Measurements from ENCODE around the gene STRBP. TPM values are rescaled to one million over a fixed set of nuclear protein-coding genes. Genes with fewer than 3 reads are reported as not detected.

The STRBP gene
- total and polyA plus RNA-seq, 2 of the 8 experiments (the other 6 are each of a cell fraction or from before 2014, with no cell fraction given): 29.7 to 105 TPM

- no peak overlapping the region for H3K18ac ChIP-seq (ENCODE audit: extremely low read depth, low read length)
- no peak overlapping the region for H2BK5ac ChIP-seq (ENCODE audit: low read depth, low read length)
- H4K91ac ChIP-seq (replicated peaks; ENCODE audit: insufficient read length, low read length): no peak overlapping the region
- H3K79me2 ChIP-seq (ENCODE audit: control insufficient read depth in 1 of 2, insufficient read depth in 2 of 2, low read length in 2 of 2): no peaks in the 10 kb centered on the region
- ChIA-PET POLR2A (ENCODE audit: partially characterized antibody) (interaction anchor here (1.1 to 2.0 kb wide), 3 partner anchors 9 to 19 kb away, joined by 3 to 5 read pairs (median 3); no protein-coding TSS in a partner anchor), CTCF (ENCODE audit: partially characterized antibody) (no interaction called here)
- no peaks in the 10 kb centered on the region; a peak in 1 of 7 replicates for H3K27me3 ChIP-seq (replicated peaks in 1 of 4; ENCODE audit: control insufficient read depth in 3 of 4, extremely low read depth in 1 of 4, insufficient read depth in 3 of 4, low read length in 3 of 4)
- H3K23me2 ChIP-seq (ENCODE audit: low read depth, low read length): no peaks in the 10 kb centered on the region; the same call in 1 of the 2 replicates
- H4K20me1 ChIP-seq (replicated peaks in 1 of 2; ENCODE audit: control insufficient read depth in 1 of 2, insufficient read depth in 2 of 2, low read length in 2 of 2): no peaks in the 10 kb centered on the region
- no peak overlapping the region for H3K4ac ChIP-seq (replicated peaks; ENCODE audit: insufficient read length, low read depth, low read length)
- H2BK12ac ChIP-seq (ENCODE audit: low read depth, low read length): no peak overlapping the region
- WGBS, 2 experiments (ENCODE audit: extremely low coverage in 1 of 2, insufficient coverage in 1 of 2, insufficient read length in 1 of 2, insufficient replicate concordance in 2 of 2, low coverage in 1 of 2, low lambda C conversion rate in 2 of 2, missing lambda C conversion rate in 1 of 2): 91% methylated on average over 9 of the region's 9 CpGs; no CpG with 5 or more reads in 1 of the 2 experiments
- H4K5ac ChIP-seq (ENCODE audit: insufficient read length, low read depth, low read length): no peak overlapping the region
- H3K79me1 ChIP-seq (ENCODE audit: low read depth, low read length): no peaks in the 10 kb centered on the region
- H2BK15ac ChIP-seq (ENCODE audit: low read length): no peak overlapping the region
- H3K56ac ChIP-seq (replicated peaks; ENCODE audit: insufficient read length, low read depth, low read length): no peak overlapping the region
- FAIRE-seq (no peak), DNase-seq (ENCODE audit: low read depth in 1 of 2, low spot score in 2 of 2) (no peak)
- no peak overlapping the region for H2AFZ ChIP-seq (ENCODE audit: low read length)
- no peak overlapping the region for H3K27ac ChIP-seq (ENCODE audit: low read depth, low read length)
- H3K9ac ChIP-seq (replicated peaks in 1 of 4; ENCODE audit: extremely low read depth in 1 of 4, low read depth in 3 of 4, low read length in 3 of 4): no peak overlapping the region
- H3K4me3 ChIP-seq (ENCODE audit: extremely low read depth in 1 of 4, insufficient read depth in 2 of 4, low read depth in 3 of 4, low read length in 4 of 4): no peak overlapping the region
- H3K23ac ChIP-seq (ENCODE audit: insufficient read length): no peak overlapping the region
- peaks cover 0 to 5% (median 0%) of the 10 kb centered on the region in 4 experiments; a peak in 1 of 7 replicates for H3K4me1 ChIP-seq (replicated peaks in 1 of 4; ENCODE audit: control insufficient read depth in 3 of 4, insufficient read depth in 4 of 4, low read length in 3 of 4)
- H2AK5ac ChIP-seq (ENCODE audit: low read depth, low read length): no peak overlapping the region
- no peak overlapping the region for H4K8ac ChIP-seq (ENCODE audit: extremely low read depth, insufficient read depth, low read length)
- no peak overlapping the region for H3K14ac ChIP-seq (ENCODE audit: insufficient read length)
- H2BK120ac ChIP-seq (replicated peaks; ENCODE audit: low read depth, low read length): no peak overlapping the region
- no peak overlapping the region for H3K4me2 ChIP-seq (ENCODE audit: insufficient read depth in 1 of 2, low read depth in 2 of 2, low read length in 2 of 2)
- H3K9me3 ChIP-seq (ENCODE audit: insufficient read depth in 2 of 2, low read depth in 1 of 2, low read length in 1 of 2): no peaks in the 10 kb centered on the region
- no peaks in the 10 kb centered on the region for H3K36me3 ChIP-seq (ENCODE audit: control insufficient read depth in 2 of 4, insufficient read depth in 4 of 4, low read length in 3 of 4)
- H2BK20ac ChIP-seq (ENCODE audit: low read length): no peak overlapping the region
- TF ChIP-seq, protein P1, sequence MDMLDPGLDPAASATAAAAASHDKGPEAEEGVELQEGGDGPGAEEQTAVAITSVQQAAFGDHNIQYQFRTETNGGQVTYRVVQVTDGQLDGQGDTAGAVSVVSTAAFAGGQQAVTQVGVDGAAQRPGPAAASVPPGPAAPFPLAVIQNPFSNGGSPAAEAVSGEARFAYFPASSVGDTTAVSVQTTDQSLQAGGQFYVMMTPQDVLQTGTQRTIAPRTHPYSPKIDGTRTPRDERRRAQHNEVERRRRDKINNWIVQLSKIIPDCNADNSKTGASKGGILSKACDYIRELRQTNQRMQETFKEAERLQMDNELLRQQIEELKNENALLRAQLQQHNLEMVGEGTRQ (IDR thresholded peaks at IDR 0.05; ENCODE audit: low read length): no peak
- TF ChIP-seq SIX5 (IDR thresholded peaks at IDR 0.05; ENCODE audit: low read depth, low read length) (no peak), KDM5A (IDR thresholded peaks at IDR 0.05; ENCODE audit: low read length) (no peak), SAP30 (IDR thresholded peaks at IDR 0.05; ENCODE audit: insufficient read depth, insufficient replicate concordance, low read length) (no peak), EGR1 (IDR thresholded peaks at IDR 0.05; ENCODE audit: borderline replicate concordance, low read depth, low read length) (no peak), BCL11A (IDR thresholded peaks at IDR 0.05; ENCODE audit: low read depth in 2 of 2, low read length in 2 of 2) (no peak), RXRA (IDR thresholded peaks at IDR 0.05; ENCODE audit: insufficient read depth, low read depth, low read length) (no peak), CHD1 (IDR thresholded peaks at IDR 0.05; ENCODE audit: low read depth, low read length) (no peak), BACH1 (IDR thresholded peaks at IDR 0.05; ENCODE audit: low read length) (no peak), BRCA1 (IDR thresholded peaks at IDR 0.05; ENCODE audit: low read depth, low read length) (no peak), SRF (IDR thresholded peaks at IDR 0.05; ENCODE audit: low read depth, low read length) (no peak), RNF2 (IDR thresholded peaks at IDR 0.05; ENCODE audit: borderline replicate concordance, low read depth, low read length, missing control alignments, poor library complexity, severe bottlenecking) (no peak)
Measured at GRCh38 chr9:123311250-123311752, 42.9 kb upstream of the STRBP start.

All from H1 (cell line).